Nephron (organoid): Measurements from ENCODE around the gene PTPN11.

Experiments used
- H3K27ac Mint-ChIP-seq, 3 experiments: 2 replicates each; pipeline ENCODE4 v1.8.0; 2020; ENCODE audit warnings: mixed read lengths in 3 of 3, mild to moderate bottlenecking in 2 of 3, moderate library complexity in 1 of 3
- H3K27me3 Mint-ChIP-seq: 2 replicates; pipeline ENCODE4 v1.8.0; 2021; ENCODE audit warnings: low read depth, mild to moderate bottlenecking, moderate library complexity, mixed read lengths
- H3K36me3 Mint-ChIP-seq: 2 replicates; pipeline ENCODE4 v1.8.0; 2020; ENCODE audit warnings: low read depth, mixed read lengths
- H3K4me1 Mint-ChIP-seq: 2 replicates; pipeline ENCODE4 v1.8.0; 2020; ENCODE audit warnings: mixed read lengths
- H3K4me3 Mint-ChIP-seq, 3 experiments: 2 replicates each; pipeline ENCODE4 v1.8.0; 2020; ENCODE audit warnings: mild to moderate bottlenecking in 3 of 3, mixed read lengths in 3 of 3, moderate library complexity in 2 of 3
- H3K9me3 Mint-ChIP-seq: 2 replicates; pipeline ENCODE4 v1.8.0; 2020; ENCODE audit warnings: mixed read lengths
- TF ChIP-seq, protein P1 (sequence below), 3 experiments: fragments of 200-600 bp; sonication (generic); IDR thresholded peaks; one replicate each; pipeline ENCODE4 v1.5.0; 2021; ENCODE audit warnings: antibody characterized with exemption in 3 of 3; ENCODE audit not compliant: unreplicated experiment in 3 of 3

The PTPN11 gene

DNA sequence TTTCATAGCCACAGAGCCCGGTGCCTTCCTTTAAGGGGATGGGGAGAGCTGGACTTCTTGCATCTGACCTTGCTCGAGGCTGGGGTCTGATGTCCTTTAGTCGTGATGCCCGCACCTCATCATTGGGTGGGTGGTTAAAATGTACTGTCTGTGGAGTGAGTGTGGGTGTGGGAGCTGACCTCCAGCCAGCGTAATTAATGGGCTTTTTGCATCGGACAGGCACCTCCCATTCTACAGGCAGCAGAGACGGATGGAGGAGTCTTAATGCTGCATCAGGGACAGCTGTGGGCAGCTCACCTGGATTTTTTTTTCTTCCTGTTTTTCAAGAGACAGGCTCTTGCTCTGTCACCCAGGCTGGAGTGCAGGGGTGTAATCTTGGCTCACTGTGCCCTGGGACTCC is 114.8 kb downstream of the PTPN11 start:
- TF ChIP-seq, protein P1, sequence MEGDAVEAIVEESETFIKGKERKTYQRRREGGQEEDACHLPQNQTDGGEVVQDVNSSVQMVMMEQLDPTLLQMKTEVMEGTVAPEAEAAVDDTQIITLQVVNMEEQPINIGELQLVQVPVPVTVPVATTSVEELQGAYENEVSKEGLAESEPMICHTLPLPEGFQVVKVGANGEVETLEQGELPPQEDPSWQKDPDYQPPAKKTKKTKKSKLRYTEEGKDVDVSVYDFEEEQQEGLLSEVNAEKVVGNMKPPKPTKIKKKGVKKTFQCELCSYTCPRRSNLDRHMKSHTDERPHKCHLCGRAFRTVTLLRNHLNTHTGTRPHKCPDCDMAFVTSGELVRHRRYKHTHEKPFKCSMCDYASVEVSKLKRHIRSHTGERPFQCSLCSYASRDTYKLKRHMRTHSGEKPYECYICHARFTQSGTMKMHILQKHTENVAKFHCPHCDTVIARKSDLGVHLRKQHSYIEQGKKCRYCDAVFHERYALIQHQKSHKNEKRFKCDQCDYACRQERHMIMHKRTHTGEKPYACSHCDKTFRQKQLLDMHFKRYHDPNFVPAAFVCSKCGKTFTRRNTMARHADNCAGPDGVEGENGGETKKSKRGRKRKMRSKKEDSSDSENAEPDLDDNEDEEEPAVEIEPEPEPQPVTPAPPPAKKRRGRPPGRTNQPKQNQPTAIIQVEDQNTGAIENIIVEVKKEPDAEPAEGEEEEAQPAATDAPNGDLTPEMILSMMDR (IDR thresholded peaks at IDR 0.05; ENCODE audit: unreplicated experiment in 3 of 3), result no peak
- H3K27me3 Mint-ChIP-seq, result peaks cover 7% of the 10 kb centered on the region
- no peaks in the 10 kb centered on the region for H3K9me3 Mint-ChIP-seq
- H3K4me3 Mint-ChIP-seq, result no peak overlapping the region
- H3K36me3 Mint-ChIP-seq, result no peaks in the 10 kb centered on the region
- no peaks in the 10 kb centered on the region for H3K4me1 Mint-ChIP-seq
- H3K27ac Mint-ChIP-seq, result no peak overlapping the region

DNA sequence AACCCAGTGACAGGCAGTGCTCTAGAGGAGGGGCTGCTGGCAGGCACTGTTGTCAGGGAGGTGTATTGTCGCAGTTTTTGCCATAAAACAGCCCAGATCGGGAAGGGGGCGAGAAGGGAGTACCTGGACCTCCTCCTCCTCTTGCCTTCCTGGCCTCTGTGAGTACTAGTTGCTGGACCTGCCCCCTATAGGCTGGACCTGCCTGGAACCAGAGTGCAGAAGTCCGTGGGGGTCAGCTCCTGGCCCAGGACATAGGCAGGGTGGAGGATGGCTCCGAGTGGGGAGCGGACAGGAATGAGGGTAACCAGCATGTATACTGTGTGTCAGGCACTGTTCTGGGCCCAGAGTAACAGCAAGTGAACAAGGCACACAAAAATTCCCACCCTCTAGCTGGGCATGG is 116.3 kb downstream of the PTPN11 start:
- H3K9me3 Mint-ChIP-seq, result no peaks in the 10 kb centered on the region
- H3K27me3 Mint-ChIP-seq, result peaks cover 7% of the 10 kb centered on the region
- TF ChIP-seq, protein P1 (IDR thresholded peaks at IDR 0.05; ENCODE audit: unreplicated experiment in 3 of 3), result no peak
- H3K4me1 Mint-ChIP-seq, result no peaks in the 10 kb centered on the region
- no peak overlapping the region for H3K4me3 Mint-ChIP-seq
- H3K27ac Mint-ChIP-seq, result no peak overlapping the region
- H3K36me3 Mint-ChIP-seq, result no peaks in the 10 kb centered on the region

DNA sequence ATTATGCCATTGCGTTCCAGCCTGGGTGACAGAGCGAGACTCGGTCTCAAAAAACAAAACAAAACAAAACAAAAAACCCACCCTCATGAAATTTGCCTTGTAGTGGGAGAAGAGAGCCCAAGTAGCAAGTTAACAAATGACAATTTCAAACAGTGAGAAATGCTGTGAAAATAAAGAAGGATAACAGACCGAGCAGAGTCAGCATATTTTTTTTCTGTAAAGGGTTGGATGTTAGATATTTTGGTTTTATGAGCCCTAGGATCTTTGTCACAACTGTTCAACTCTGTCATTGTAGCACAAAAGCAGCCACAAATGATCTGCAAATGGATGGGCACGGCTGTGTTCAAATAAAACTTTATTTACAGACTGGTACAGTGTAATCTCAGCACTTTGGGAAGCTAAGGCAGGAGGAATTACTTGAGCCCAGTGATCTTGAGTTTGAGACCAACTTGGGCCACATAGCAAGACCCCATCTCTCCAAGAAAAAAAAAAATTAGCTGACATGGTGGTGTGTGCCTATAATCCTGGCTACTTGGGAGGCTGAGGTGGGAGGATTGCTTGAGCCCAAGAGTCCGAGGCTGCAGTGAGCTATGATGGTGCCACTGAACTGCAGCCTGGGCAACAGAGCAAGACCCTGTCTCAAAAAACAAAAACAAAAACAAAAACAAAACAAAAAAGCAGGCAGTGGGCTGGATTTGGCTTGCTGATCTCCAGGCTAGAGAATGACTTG is 117.1 kb downstream of the PTPN11 start:
- Mint-ChIP-seq H3K9me3 (no peaks in the 10 kb centered on the region), H3K27me3 (peaks cover 7% of the 10 kb centered on the region), H3K27ac (no peak overlapping the region), H3K4me1 (no peaks in the 10 kb centered on the region), H3K36me3 (no peaks in the 10 kb centered on the region), H3K4me3 (no peak overlapping the region)
- TF ChIP-seq, protein P1 (IDR thresholded peaks at IDR 0.05; ENCODE audit: unreplicated experiment in 3 of 3), result no peak

DNA sequence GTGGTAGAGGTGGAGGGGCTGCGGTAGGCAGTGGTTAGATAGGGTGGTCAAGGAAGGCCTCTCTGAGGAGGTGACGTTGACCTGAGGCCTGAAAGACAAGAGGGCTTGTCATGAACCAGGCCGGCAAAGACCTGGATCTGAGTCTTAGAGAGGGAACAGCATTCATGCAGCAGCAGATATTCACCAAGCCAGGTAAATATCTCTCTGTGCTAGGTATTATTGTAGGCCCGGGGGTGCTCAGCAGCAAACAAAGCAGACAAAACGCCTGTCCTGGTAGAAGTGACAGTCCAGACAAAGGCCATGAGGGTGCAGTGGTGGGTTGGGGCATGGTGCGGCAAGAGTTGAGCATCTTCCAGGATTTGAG is 117.6 kb downstream of the PTPN11 start:
- no peak overlapping the region for H3K27ac Mint-ChIP-seq
- no peaks in the 10 kb centered on the region for H3K36me3 Mint-ChIP-seq
- H3K4me1 Mint-ChIP-seq, result no peaks in the 10 kb centered on the region
- H3K4me3 Mint-ChIP-seq, result no peak overlapping the region
- TF ChIP-seq, protein P1 (IDR thresholded peaks at IDR 0.05; ENCODE audit: unreplicated experiment in 3 of 3), result no peak
- H3K27me3 Mint-ChIP-seq, result peaks cover 7% of the 10 kb centered on the region
- H3K9me3 Mint-ChIP-seq, result no peaks in the 10 kb centered on the region

DNA sequence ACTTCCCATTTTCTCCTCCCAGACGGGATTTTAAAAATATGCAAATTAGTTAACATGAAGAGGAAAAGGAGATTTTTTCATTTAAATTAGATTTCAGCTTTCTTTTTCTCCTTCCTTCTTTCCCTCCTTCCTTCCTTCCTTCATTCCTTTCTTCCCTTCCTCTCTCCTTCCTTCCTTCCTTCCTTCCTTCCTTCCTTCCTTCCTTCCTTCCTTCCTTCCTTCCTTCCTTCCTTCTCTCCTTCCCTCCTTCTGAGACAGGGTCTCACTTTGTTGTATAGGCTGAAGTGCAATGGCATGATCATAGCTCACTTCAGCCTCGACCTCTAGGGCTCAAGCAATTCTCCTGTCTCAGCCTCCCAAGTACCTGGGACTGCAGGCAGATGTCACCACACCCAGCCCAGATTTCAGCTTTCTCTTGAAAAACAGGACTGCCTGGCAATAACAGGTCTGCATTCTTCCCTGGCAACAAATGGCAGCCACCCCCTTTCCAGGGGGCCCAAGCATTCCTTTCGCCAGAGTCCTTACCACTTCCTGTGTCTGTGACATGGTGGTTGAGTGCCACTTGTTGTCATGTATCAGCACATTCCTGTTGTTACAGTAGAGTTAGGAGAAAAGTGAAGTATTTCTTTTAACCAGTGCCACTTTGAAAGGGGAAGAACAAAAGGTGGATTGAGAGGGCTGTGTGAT is 119.1 kb downstream of the PTPN11 start:
- no peaks in the 10 kb centered on the region for H3K36me3 Mint-ChIP-seq
- no peaks in the 10 kb centered on the region for H3K4me1 Mint-ChIP-seq
- H3K27ac Mint-ChIP-seq, result no peak overlapping the region
- peaks cover 3% of the 10 kb centered on the region for H3K27me3 Mint-ChIP-seq
- TF ChIP-seq, protein P1 (IDR thresholded peaks at IDR 0.05; ENCODE audit: unreplicated experiment in 3 of 3), result no peak
- H3K4me3 Mint-ChIP-seq, result no peak overlapping the region
- no peaks in the 10 kb centered on the region for H3K9me3 Mint-ChIP-seq

DNA sequence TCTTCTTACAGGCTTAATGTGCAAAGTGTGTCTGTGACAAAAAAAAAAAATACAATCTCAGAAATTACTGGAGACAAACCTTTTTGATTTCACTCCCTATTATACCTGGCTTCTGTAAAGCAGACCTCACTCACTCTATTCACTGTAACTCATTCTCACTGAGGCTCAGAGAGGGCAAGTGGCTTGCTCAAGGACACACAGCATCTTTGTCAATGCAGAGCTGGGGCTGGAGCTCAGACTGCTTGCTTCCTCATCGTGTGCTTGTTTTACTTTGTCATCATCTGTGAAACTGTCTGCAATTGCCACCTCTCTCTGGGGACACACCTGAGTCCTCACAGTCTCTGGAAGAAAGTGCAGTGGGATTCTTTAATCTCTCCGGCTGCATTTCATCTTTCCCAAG is 120.0 kb downstream of the PTPN11 start:
- H3K36me3 Mint-ChIP-seq, result no peaks in the 10 kb centered on the region
- no peaks in the 10 kb centered on the region for H3K9me3 Mint-ChIP-seq
- H3K4me3 Mint-ChIP-seq, result no peak overlapping the region
- H3K27me3 Mint-ChIP-seq, result peaks cover 3% of the 10 kb centered on the region
- H3K27ac Mint-ChIP-seq, result no peak overlapping the region
- no peaks in the 10 kb centered on the region for H3K4me1 Mint-ChIP-seq
- TF ChIP-seq, protein P1 (IDR thresholded peaks at IDR 0.05; ENCODE audit: unreplicated experiment in 3 of 3), result no peak
